ENCODE data around the gene TP73. TPM values are rescaled to one million over a fixed set of nuclear protein-coding genes. Genes with fewer than 3 reads are reported as not detected.

Gene TP73
- total RNA-seq, 1 experiment from 2014 or later: 19.2 TPM

DNA sequence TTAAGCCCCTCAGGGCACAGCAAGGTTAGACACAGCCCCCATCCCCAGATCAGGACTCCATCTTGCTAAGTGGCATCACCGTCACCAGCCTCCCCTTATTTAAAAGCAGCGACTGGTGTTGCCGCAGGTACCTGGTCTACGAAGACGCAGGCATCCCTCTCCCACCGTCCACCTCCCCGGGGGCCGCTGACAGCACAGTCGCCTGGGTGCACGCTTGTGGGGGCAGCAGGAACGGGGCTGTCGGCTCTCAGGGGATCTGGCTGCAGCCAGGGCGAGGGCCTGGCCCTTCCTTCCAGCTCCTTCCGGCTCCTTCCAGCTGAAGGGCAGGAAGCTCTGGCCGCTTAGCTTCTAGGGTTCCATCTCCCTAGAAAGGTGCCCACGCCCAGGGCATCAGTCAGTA, 82.3 kb downstream of the TP73 start (continued):
- TF ChIP-seq, protein P1, sequence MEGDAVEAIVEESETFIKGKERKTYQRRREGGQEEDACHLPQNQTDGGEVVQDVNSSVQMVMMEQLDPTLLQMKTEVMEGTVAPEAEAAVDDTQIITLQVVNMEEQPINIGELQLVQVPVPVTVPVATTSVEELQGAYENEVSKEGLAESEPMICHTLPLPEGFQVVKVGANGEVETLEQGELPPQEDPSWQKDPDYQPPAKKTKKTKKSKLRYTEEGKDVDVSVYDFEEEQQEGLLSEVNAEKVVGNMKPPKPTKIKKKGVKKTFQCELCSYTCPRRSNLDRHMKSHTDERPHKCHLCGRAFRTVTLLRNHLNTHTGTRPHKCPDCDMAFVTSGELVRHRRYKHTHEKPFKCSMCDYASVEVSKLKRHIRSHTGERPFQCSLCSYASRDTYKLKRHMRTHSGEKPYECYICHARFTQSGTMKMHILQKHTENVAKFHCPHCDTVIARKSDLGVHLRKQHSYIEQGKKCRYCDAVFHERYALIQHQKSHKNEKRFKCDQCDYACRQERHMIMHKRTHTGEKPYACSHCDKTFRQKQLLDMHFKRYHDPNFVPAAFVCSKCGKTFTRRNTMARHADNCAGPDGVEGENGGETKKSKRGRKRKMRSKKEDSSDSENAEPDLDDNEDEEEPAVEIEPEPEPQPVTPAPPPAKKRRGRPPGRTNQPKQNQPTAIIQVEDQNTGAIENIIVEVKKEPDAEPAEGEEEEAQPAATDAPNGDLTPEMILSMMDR (IDR thresholded peaks at IDR 0.05 in 2 of 3, conservative IDR thresholded peaks at IDR 0.05 in 1 of 3; ENCODE audit: borderline replicate concordance in 1 of 3, insufficient read depth in 1 of 3, low read depth in 2 of 3, low read length in 2 of 3): no peak
- TF ChIP-seq, protein P2, sequence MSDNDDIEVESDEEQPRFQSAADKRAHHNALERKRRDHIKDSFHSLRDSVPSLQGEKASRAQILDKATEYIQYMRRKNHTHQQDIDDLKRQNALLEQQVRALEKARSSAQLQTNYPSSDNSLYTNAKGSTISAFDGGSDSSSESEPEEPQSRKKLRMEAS (IDR thresholded peaks at IDR 0.05): no peak
- no peak for TF ChIP-seq ZFX (IDR thresholded peaks at IDR 0.05)
- TF ChIP-seq TCF7L2 (IDR thresholded peaks at IDR 0.05; ENCODE audit: borderline replicate concordance, extremely low read depth, insufficient read depth, insufficient read length): no peak
- no peak for TF ChIP-seq SRF (IDR thresholded peaks at IDR 0.05; ENCODE audit: low read depth)

DNA sequence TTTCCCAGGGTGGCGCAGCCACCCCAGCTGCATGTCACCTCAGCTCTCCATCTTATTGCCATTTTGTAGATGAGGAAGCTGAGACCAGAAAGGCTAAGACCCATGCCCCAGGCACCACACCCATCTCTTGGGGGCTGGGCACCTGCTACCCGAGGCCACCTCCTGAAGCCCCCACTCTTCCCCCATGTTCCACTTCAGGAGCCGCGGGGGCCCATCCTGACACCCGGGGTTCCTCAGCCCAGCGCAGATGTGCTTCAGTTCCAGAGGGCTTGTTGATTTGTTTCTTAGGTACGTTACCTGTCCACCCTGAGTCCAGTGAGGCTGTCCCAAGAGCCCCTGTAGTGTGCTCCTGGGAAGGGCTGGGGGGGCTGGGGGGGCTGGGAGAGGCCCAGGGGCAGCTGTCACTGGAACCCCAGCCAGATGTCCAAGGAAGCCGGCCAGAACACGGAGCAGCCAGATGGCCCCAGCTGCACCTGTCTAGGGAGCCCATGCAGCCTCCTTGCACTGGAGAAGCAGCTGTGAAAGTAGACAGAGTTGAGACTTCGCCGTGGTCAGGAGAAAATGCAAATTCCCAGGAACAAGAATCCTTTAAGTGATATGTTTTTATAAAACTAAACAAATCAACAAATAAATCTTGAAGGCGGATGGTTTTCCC, 82.8 kb downstream of the TP73 start:
- no TSS peak for BruUV-seq (replicated peaks)
- ChIA-PET POLR2A (no interaction called here), CTCF (interaction anchor here (1.8 kb wide), 1 partner anchor 11 kb away, joined by 5 read pairs; no protein-coding TSS in a partner anchor)
- TF ChIP-seq, protein P2 (IDR thresholded peaks at IDR 0.05): no peak
- TF ChIP-seq TCF7L2 (IDR thresholded peaks at IDR 0.05; ENCODE audit: borderline replicate concordance, extremely low read depth, insufficient read depth, insufficient read length) (no peak), CEBPB (IDR thresholded peaks at IDR 0.05; ENCODE audit: low read depth) (no peak), EGR1 (IDR thresholded peaks at IDR 0.05; ENCODE audit: low read depth) (no peak), POLR2A (IDR thresholded peaks at IDR 0.05; ENCODE audit: borderline replicate concordance, extremely low read depth, insufficient read depth, insufficient read length) (no peak), JUND (IDR thresholded peaks at IDR 0.05) (no peak), ZNF274 (IDR thresholded peaks at IDR 0.05; ENCODE audit: low read depth, low read length) (no peak), CBX3 (IDR thresholded peaks at IDR 0.05; ENCODE audit: low read depth) (no peak), ATF3 (IDR thresholded peaks at IDR 0.05) (no peak), ZFX (IDR thresholded peaks at IDR 0.05) (no peak), FOSL1 (IDR thresholded peaks at IDR 0.05; ENCODE audit: low read depth) (no peak), SIN3A (IDR thresholded peaks at IDR 0.05; ENCODE audit: low read depth) (no peak), RAD21 (IDR thresholded peaks at IDR 0.05; ENCODE audit: low read depth) (no peak)
- TF ChIP-seq, protein P1 (IDR thresholded peaks at IDR 0.05 in 2 of 3, conservative IDR thresholded peaks at IDR 0.05 in 1 of 3; ENCODE audit: borderline replicate concordance in 1 of 3, insufficient read depth in 1 of 3, low read depth in 2 of 3, low read length in 2 of 3): no peak
- TF ChIP-seq, protein P3, sequence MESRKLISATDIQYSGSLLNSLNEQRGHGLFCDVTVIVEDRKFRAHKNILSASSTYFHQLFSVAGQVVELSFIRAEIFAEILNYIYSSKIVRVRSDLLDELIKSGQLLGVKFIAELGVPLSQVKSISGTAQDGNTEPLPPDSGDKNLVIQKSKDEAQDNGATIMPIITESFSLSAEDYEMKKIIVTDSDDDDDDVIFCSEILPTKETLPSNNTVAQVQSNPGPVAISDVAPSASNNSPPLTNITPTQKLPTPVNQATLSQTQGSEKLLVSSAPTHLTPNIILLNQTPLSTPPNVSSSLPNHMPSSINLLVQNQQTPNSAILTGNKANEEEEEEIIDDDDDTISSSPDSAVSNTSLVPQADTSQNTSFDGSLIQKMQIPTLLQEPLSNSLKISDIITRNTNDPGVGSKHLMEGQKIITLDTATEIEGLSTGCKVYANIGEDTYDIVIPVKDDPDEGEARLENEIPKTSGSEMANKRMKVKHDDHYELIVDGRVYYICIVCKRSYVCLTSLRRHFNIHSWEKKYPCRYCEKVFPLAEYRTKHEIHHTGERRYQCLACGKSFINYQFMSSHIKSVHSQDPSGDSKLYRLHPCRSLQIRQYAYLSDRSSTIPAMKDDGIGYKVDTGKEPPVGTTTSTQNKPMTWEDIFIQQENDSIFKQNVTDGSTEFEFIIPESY (IDR thresholded peaks at IDR 0.05; ENCODE audit: extremely low read depth, insufficient replicate concordance, low read length): no peak

More for the DNA sequence above, 82.8 kb downstream of the TP73 start:
- H3K9ac ChIP-seq (ENCODE audit: low read length): no peak overlapping the region
- no peak for DNase-seq (ENCODE audit: low read depth, low spot score)
- no peaks in the 10 kb centered on the region for H3K79me2 ChIP-seq (ENCODE audit: insufficient read depth, low read length)
- no peak for ATAC-seq
- H3K36me3 ChIP-seq (ENCODE audit: control insufficient read depth in 1 of 2, insufficient read depth in 2 of 2, low read length in 2 of 2): no peaks in the 10 kb centered on the region
- RAD21 ChIA-PET (ENCODE audit: low non-redundant PET in 1 of 2, low total read pairs in 2 of 2, uncharacterized antibody in 2 of 2, unreplicated experiment in 2 of 2): no interaction called here
- H3K27ac ChIP-seq (ENCODE audit: low read depth, low read length): no peak overlapping the region
- H2AFZ ChIP-seq (ENCODE audit: low read depth, low read length, poor library complexity, severe bottlenecking): no peak overlapping the region
- intact Hi-C loops (cut with micrococcal nuclease): no loop called here
- H4K20me1 ChIP-seq (ENCODE audit: insufficient read depth): no peaks in the 10 kb centered on the region
- H3K9me2 ChIP-seq (ENCODE audit: insufficient read depth): no peaks in the 10 kb centered on the region
- H3K4me1 ChIP-seq (ENCODE audit: control insufficient read depth in 1 of 2, insufficient read depth in 2 of 2, low read length in 2 of 2): no peaks in the 10 kb centered on the region
- H3K9me3 ChIP-seq (ENCODE audit: control insufficient read depth in 1 of 2, insufficient read depth in 1 of 2, low read depth in 1 of 2, low read length in 2 of 2): no peaks in the 10 kb centered on the region
- H3K4me3 ChIP-seq (replicated peaks in 1 of 2; ENCODE audit: low read depth in 1 of 2, low read length in 2 of 2): no peak overlapping the region
- H3K4me2 ChIP-seq (ENCODE audit: low read length): no peak overlapping the region
- H3K27me3 ChIP-seq (ENCODE audit: insufficient read depth, low read length): no peaks in the 10 kb centered on the region
